GM19397 (cell line): ENCODE data around the gene PAWR.
"Not testable (repeated sequence)": the region's sequence is repeated elsewhere in the genome, so short reads cannot be mapped to it uniquely, and the experiment has no call there.

Experiments
- ATAC-seq: cut with Tn5 transposase; IDR thresholded peaks from one replicate; pipeline ENCODE4 v1.9.1; 2021; ENCODE audit warnings: mild to moderate bottlenecking, moderate library complexity; ENCODE audit not compliant: unreplicated experiment

PAWR gene

GRCh38 chr12:79555028-79555925 is 135.5 kb downstream of the PAWR start:
- ATAC-seq = no peak

DNA sequence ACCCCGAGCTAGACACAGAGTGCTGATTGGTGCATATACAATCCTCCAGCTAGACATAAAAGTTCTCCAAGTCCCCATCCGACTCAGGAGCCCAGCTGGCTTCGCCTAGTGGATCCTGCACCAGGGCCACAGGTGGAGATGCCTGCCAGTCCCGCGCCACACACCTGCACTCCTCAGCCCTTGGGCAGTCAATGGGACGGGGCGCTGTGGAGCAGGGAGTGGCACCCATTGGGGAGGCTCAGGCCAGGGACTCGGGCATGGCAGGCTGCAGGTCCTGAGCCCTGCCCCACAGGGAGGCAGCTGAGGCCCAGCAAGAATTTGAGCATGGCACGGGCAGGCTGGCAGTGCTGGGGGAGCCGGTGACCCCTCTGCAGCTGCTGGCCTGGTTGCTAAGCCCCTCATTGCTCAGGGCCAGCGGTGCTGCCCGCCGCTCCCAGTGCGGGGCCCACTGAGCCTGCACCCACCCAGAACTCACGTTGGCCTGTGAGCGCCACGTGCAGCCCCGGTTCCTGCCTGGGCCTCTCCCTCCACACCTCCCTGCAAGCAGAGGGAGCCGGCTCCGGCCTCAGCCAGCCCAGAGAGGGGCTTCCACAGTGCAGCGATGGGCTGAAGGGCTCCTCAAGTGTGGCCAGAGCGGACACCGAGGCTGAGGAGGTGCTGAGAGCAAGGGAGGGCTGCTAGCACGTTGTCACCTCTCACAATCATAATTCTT is 136.7 kb downstream of the PAWR start:
- no peak for ATAC-seq

DNA sequence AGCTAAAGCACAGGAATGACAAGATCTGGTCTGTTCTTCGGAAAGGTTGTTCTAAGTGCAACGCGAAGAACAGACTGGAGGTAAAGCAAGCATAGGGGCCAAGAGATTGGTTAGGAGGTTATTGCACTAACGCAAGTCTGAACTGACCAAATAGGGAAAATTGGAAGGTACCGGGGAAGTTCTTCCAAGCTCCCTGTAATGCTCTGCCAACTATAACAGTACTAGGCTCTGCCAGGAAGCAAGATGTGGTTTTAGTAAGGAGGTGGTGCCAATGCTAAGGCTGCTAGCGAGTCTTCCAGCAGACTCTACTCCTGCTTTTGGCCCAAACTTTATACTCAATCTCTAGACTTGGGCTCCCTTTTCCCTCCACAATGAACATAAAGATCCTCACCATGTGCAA is 138.6 kb downstream of the PAWR start:
- no peak for ATAC-seq

DNA sequence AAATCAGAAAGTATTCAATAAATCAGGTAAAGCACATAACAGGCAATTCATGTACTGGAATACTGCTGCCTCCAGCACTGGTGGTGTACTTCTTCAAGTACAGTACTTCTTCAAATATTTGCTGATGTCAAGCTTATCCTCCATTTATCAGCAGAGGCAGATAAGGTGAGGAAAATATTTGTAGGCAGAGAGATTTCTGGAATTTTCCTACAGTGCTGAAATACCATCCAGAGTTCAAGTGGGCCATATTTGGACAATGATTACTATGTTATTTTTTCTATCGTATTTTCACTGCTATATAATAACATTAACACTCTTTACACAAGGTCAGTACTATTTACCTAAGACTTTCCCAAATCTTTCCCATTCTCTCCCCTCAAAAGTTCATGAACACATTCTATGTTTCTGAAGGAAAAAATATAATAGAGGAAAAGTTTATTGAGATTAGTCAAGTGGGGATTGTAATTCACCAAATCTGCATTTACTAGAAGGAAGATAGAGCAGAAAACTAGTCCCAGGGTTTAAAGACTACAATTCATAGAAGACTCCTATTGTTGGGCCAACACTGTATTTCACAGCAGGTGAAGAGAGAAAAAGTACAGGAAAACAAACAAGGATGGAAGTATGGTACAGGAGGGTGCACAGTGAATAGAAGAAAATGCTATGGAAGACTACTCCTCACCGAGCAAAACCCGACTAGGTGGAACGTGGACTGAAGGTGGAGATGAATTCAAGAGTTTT is 141.1 kb downstream of the PAWR start:
- ATAC-seq = no peak

DNA sequence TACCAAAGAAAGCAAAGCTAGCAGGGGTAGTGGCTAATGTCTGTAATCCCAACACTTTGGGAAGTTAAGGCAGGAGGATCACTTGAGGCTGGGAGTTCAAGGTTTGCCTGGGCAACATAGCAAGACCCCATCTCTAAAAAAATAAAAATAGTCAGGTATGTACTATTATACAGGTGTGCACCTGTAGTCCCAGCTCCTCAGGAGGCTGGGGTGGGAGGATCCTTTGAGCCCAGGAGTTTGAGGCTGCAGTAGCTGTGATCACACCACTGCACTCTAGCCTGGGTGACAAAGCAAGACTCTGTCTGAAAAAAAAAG is 142.2 kb downstream of the PAWR start:
- ATAC-seq = no peak

GRCh38 chr12:79547735-79548609 is 142.8 kb downstream of the PAWR start:
- peak; percentile 68 for ATAC-seq

DNA sequence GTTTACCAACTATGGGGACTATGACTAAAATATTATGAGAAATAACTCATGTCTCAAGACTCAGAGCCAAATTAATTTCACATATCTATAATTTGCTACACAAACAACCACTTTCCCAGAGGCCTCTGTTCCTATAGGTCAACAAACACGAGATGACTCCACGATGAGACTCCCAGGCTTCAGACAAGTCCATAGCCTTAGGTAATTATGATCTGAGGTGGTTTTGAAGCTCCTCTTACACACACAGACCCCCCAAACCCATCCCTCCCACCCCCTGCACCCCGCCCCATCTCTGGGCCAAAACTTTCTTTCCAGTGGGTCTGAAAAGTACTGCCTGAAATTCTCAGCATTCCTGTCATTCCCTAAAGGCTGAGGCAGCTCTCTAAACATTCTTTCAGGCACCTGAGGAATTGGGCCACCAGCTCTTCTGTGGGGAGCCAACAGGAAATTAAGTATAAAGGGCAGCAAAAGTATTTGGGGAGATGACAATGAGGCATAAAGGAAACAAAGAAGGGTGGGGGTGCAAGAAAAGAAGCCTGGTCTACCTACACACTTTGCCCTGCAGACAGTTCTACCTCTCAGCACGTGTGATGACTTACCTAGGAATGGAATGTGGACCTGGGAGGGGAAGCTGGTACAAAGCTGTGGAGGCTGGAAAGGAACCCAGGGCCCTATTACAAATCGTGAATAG is 143.6 kb downstream of the PAWR start:
- no peak for ATAC-seq

DNA sequence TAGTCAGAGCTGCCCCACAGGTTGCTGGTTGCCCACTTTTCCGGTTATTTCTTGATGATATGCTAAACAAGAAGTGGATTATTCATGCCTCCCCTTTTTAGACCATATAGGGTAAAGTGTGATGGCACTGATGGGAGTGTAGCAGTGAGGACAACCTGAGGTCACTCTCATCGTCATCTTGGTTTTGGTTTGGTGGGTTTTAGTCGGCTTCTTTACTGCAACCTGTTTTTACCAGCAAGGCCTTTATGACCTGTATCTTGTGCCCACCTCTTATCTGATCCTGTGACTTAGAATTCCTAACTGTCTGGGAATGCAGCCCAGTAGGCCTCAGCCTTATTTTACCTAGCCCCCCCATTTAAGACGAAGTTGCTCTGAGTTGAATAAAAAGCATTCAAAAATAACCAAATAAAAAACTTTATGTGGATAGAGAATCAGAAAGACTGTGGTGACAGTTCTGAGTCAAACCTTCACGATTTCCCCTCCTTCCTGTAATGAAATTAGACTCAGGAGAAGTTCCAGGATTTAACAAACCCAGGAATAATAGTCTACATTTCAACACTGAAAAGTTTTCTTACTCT is 144.2 kb downstream of the PAWR start:
- no peak for ATAC-seq

DNA sequence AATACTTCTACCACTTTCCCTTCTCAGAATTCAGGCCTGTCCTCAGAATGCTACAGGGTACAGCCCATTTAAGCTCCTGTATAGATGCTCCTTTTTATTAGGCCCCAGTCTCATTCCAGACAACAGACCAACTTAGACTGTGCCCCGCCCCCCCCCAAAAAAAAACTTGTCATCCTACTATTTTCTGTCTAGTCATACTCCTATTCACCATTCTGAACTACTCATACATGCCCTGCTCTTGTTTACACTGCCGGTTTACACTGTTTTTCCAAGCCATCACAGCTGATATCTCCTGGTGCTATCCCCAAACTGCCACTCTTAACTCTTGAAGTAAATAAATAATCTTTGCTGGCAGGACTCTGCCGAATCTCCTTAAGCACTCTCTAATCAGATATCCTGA is 146.3 kb downstream of the PAWR start:
- not testable (repeated sequence) for ATAC-seq

DNA sequence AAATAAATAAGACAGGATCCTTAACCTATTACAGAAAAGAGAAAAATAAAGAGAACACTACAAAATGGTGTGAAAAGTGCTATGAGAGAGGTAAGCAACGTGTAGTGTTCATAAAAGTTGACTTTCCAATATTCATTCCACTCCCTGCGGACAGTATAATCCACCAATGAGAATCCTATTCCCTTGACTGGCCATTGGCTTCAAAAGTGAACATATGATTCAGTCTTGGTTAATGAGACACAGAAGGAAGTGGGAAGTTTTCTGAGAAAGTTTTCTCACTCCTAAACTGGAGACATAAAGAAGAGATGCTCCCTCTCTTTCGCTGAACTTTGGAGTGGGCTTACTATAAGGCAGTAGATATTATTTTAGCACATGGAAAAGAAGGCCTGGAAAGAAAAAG is 153.1 kb downstream of the PAWR start:
- ATAC-seq = no peak

- ATAC-seq = no peak
These were observed 155.0 kb downstream of the PAWR start for GRCh38 chr12:79535751-79536150.
